Ovary (tissue), 9 donors: ENCODE measurements around the gene RPL10A. TPM values are rescaled to one million over a fixed set of nuclear protein-coding genes. Genes with fewer than 3 reads are reported as not detected.
A peak's percentile ranks its signal among the peaks of the same experiment; 100 is the strongest.

Source experiments
- DNase-seq, 5 donors: peaks; one replicate each; pipeline ENCODE4 v3.0.0-alpha.2; 2019 to 2020
- H3K27ac ChIP-seq, 2 donors: fragments of 200-600 bp; one replicate each; pipeline versions ENCODE4 v1.5.1 to v1.8.0; 2019 to 2022
- H3K27me3 ChIP-seq: fragments of 200-600 bp; one replicate; pipeline ENCODE4 v1.8.0; 2022
- H3K36me3 ChIP-seq: fragments of 200-600 bp; sonication (generic); one replicate; pipeline ENCODE4 v1.5.1; 2019
- H3K4me1 ChIP-seq: one replicate; pipeline ENCODE4 v1.8.1; 2013; ENCODE audit warnings: mild to moderate bottlenecking, moderate library complexity; ENCODE audit not compliant: insufficient read depth
- H3K4me3 ChIP-seq: fragments of 200-600 bp; sonication (generic); one replicate; pipeline ENCODE4 v1.5.1; 2017
- H3K9me3 ChIP-seq, 2 donors: fragments of 200-600 bp in 1 of 2; sonication (generic) in 1 of 2; one replicate each; pipeline versions ENCODE4 v1.5.1 to v1.8.1; 2013 to 2019; ENCODE audit warnings: mild to moderate bottlenecking in 1 of 2, moderate library complexity in 1 of 2
- CTCF ChIP-seq, 3 donors: fragments of 450-650 bp in 2 of 3; fragments of 200-600 bp in 1 of 3; IDR thresholded peaks; one replicate each; pipeline versions ENCODE4 v1.5.1 to v1.8.0; 2016 to 2022; ENCODE audit warnings: antibody characterized with exemption in 3 of 3, mild to moderate bottlenecking in 1 of 3
- EP300 ChIP-seq: sonication (generic); formaldehyde crosslinking; IDR thresholded peaks from one replicate; pipeline ENCODE4 v1.6.1; 2017; ENCODE audit warnings: antibody characterized with exemption
- POLR2A ChIP-seq: fragments of 450-650 bp; IDR thresholded peaks from one replicate; pipeline ENCODE4 v1.6.1; 2017; ENCODE audit warnings: antibody characterized with exemption, mild to moderate bottlenecking, moderate library complexity
- WGBS, 3 donors: extraction: QIAGEN DNeasy Blood & Tissue Kit in 1 of 3; methylation state at CpG; one replicate each; pipeline versions ENCODE4 v1.1.5 to v1.1.7; 2013 to 2017; 5-methylcytosine and 5-hydroxymethylcytosine counted together
- intact Hi-C, 4 donors: fragments of 100-400 bp; cut with DNase I; formaldehyde crosslinking; loops; one replicate each; pipeline versions ENCODE4 v1.11.0 to v1.15.1; 2022 to 2023
- polyA plus RNA-seq, 2 donors: library from polyadenylated mRNA; stranded (reverse); fragments of 200-250 nt in 1 of 2; fragments of 350-450 nt in 1 of 2; fragmentation: Illumina TruSeq in 1 of 2; extraction: RNeasy Lipid Tissue Mini Kit (QIAGEN cat#74804) in 1 of 2; gene quantifications; one replicate each; pipeline ENCODE4 v1.2.3, GENCODE V29; 2013 to 2014
- total RNA-seq, 7 donors: library from RNA; depleted of rRNA in 2 of 7; stranded (reverse); fragments of >200 nt in 2 of 7; fragmentation: NEBNext Ultra II Directional in 3 of 7; extraction: Animal tissue kit (Norgen Biotek cat#: 25700) in 3 of 7; gene quantifications; one replicate each; pipeline versions ENCODE4 v1.1.0 to v1.2.4, GENCODE V29; 2016 to 2023
- donor health status: DM: no; HTN: no; CAD: no; lungs with moderate emphysema.
- donor health status: DM: no; HTN: no; CAD: no.
- donor health status: Bipolar disorder and iron deficiency.
- donor health status: DM: yes; HTN: yes; CAD: no.
- donor health status: DM: no; HTN: no; CAD: no.
- donor health status: DM: yes; HTN: yes; CAD: no.

The RPL10A gene
- total and polyA plus RNA-seq, 9 donors = 2,596 to 5,052 (median 3,198) TPM

GRCh38 chr6:35494161-35494563 is 26.0 kb downstream of the RPL10A start:
- H3K4me3 ChIP-seq = peak overlapping the region; percentile 95
- H3K36me3 ChIP-seq = no peaks in the 10 kb centered on the region
- intact Hi-C loops = loop anchor here in 1 of 4 donors (10.0 kb wide), 2 partner anchors 101 to 241 kb away; partner anchors contain the start of gene ARMC12
- H3K27me3 ChIP-seq = no peaks in the 10 kb centered on the region
- H3K4me1 ChIP-seq = peaks cover 42% of the 10 kb centered on the region
- H3K9me3 ChIP-seq = no peaks in the 10 kb centered on the region
- TF ChIP-seq POLR2A = no peak
- TF ChIP-seq CTCF (IDR thresholded peaks at IDR 0.05) = no peak
- TF ChIP-seq EP300 = no peak
- DNase-seq = peak in 3 of 5 donors; percentile 59 to 70 (median 66)
- peak overlapping the region; percentile 45 to 97 for H3K27ac ChIP-seq
- 7 to 16% (median 11%) methylated on average over 4 of the region's 4 CpGs for WGBS, 3 donors

GRCh38 chr6:35495258-35496035 is 27.2 kb downstream of the RPL10A start:
- intact Hi-C loops = loop anchor here in 1 of 4 donors (2.0 to 10.0 kb wide), 3 partner anchors 27 to 239 kb away; partner anchors contain the start of genes ARMC12 and RPL10A
- no peaks in the 10 kb centered on the region for H3K27me3 ChIP-seq
- TF ChIP-seq EP300 (no peak), POLR2A (no peak), CTCF (IDR thresholded peaks at IDR 0.05) (no peak)
- H3K4me3 ChIP-seq = peak overlapping the region; percentile 95
- 33 to 46% (median 35%) methylated on average over 8 to 9 of the region's 9 CpGs for WGBS, 3 donors
- peak in 2 of 5 donors; percentile 47 to 55 for DNase-seq
- peaks cover 40% of the 10 kb centered on the region for H3K4me1 ChIP-seq
- peak overlapping the region; percentile 97 to 99 for H3K27ac ChIP-seq
- H3K9me3 ChIP-seq = no peaks in the 10 kb centered on the region
- no peaks in the 10 kb centered on the region for H3K36me3 ChIP-seq

GRCh38 chr6:35496036-35496840 is 28.0 kb downstream of the RPL10A start:
- Histone ChIP-seq H3K9me3 (no peaks in the 10 kb centered on the region), H3K27ac (peak overlapping the region; percentile 97 to 99), H3K36me3 (no peaks in the 10 kb centered on the region), H3K27me3 (no peaks in the 10 kb centered on the region), H3K4me1 (peaks cover 33% of the 10 kb centered on the region), H3K4me3 (peak overlapping the region; percentile 95)
- peak in 1 of 3 donors; percentile 16 for TF ChIP-seq CTCF (IDR thresholded peaks at IDR 0.05)
- peak; percentile 28 for TF ChIP-seq POLR2A
- no peak for TF ChIP-seq EP300
- peak in 1 of 5 donors; percentile 80 for DNase-seq
- intact Hi-C loops = loop anchor here in 1 of 4 donors (2.0 to 10.0 kb wide), 3 partner anchors 27 to 239 kb away; partner anchors contain the start of genes ARMC12 and RPL10A
- 2 to 6% (median 3%) methylated on average over 32 to 63 of the region's 63 CpGs for WGBS, 3 donors
